ENCODE results near the gene FNBP1. TPM values are rescaled to one million over a fixed set of nuclear protein-coding genes. Genes with fewer than 3 reads are reported as not detected.

The FNBP1 gene
- total RNA-seq, 1 experiment from 2014 or later = 53.6 TPM

GRCh38 chr9:130026583-130027340, 16.2 kb downstream of the FNBP1 start:
- no peaks in the 10 kb centered on the region for H3K27me3 ChIP-seq (ENCODE audit: control insufficient read depth, insufficient read depth, low read length)
- CTCF ChIA-PET = no interaction called here
- TF ChIP-seq TCF7L2 (IDR thresholded peaks at IDR 0.05; ENCODE audit: low read depth, low read length) (no peak), CTCF (IDR thresholded peaks at IDR 0.05) (no peak), REST (IDR thresholded peaks at IDR 0.05; ENCODE audit: insufficient read depth in 1 of 2, low read depth in 2 of 2, low read length in 1 of 2) (no peak), POLR2AphosphoS5 (IDR thresholded peaks at IDR 0.05; ENCODE audit: low read depth, low read length) (no peak), SIN3A (IDR thresholded peaks at IDR 0.05; ENCODE audit: borderline replicate concordance, insufficient read depth, low read depth, low read length) (no peak)
- peaks cover 56% of the 10 kb centered on the region for H3K4me1 ChIP-seq (ENCODE audit: control insufficient read depth, insufficient read depth, low read length)
- intact Hi-C loops (cut with micrococcal nuclease; ENCODE audit: unreplicated experiment) (no loop called here), in situ Hi-C loops (cut with HindIII; ENCODE audit: low pct_unique_long_range_greater_than_20kb, low sequenced_read_pairs) (no loop called here)
- H3K4me3 ChIP-seq (ENCODE audit: low read depth in 2 of 2, low read length in 2 of 2) = no peak overlapping the region
- DNase-seq (ENCODE audit: low read depth, low spot score) (no peak), ATAC-seq (no peak)
- POLR2A ChIA-PET = no interaction called here
- H3K36me3 ChIP-seq (ENCODE audit: control insufficient read depth, insufficient read depth, low read length) = no peaks in the 10 kb centered on the region
- H3K27ac ChIP-seq (ENCODE audit: low read length) = no peak overlapping the region
- H3K9me3 ChIP-seq (ENCODE audit: control insufficient read depth, insufficient read depth, low read depth, low read length) = no peaks in the 10 kb centered on the region; the same call in 1 of the 2 replicates
- BruUV-seq (replicated peaks) = no TSS peak

- TF ChIP-seq POLR2AphosphoS5 (IDR thresholded peaks at IDR 0.05; ENCODE audit: low read depth, low read length) (no peak), SIN3A (IDR thresholded peaks at IDR 0.05; ENCODE audit: borderline replicate concordance, insufficient read depth, low read depth, low read length) (no peak), REST (IDR thresholded peaks at IDR 0.05; ENCODE audit: insufficient read depth in 1 of 2, low read depth in 2 of 2, low read length in 1 of 2) (no peak), CTCF (IDR thresholded peaks at IDR 0.05) (no peak), TCF7L2 (IDR thresholded peaks at IDR 0.05; ENCODE audit: low read depth, low read length) (no peak)
- in situ Hi-C loops (cut with HindIII; ENCODE audit: low pct_unique_long_range_greater_than_20kb, low sequenced_read_pairs) = no loop called here
- Histone ChIP-seq H3K9me3 (ENCODE audit: control insufficient read depth, insufficient read depth, low read depth, low read length) (no peaks in the 10 kb centered on the region; the same call in 1 of the 2 replicates), H3K4me1 (ENCODE audit: control insufficient read depth, insufficient read depth, low read length) (peaks cover 60% of the 10 kb centered on the region), H3K27ac (ENCODE audit: low read length) (peak overlapping the region; percentile 82), H3K4me3 (ENCODE audit: low read depth in 2 of 2, low read length in 2 of 2) (no peak overlapping the region), H3K36me3 (ENCODE audit: control insufficient read depth, insufficient read depth, low read length) (no peaks in the 10 kb centered on the region), H3K27me3 (ENCODE audit: control insufficient read depth, insufficient read depth, low read length) (no peaks in the 10 kb centered on the region)
- intact Hi-C loops (cut with micrococcal nuclease; ENCODE audit: unreplicated experiment) = no loop called here
- ChIA-PET POLR2A (interaction anchor here (0.7 kb wide), 2 partner anchors 28 to 54 kb away, joined by 3 to 5 read pairs; no protein-coding TSS in a partner anchor), CTCF (no interaction called here)
- BruUV-seq (replicated peaks) = no TSS peak
- DNase-seq (ENCODE audit: low read depth, low spot score) = peak; percentile 85
- ATAC-seq = peak; percentile 78
Measured at GRCh38 chr9:130024597-130024994, 18.4 kb downstream of the FNBP1 start.
